ENCODE measurements around the gene HBS1L. TPM values are rescaled to one million over a fixed set of nuclear protein-coding genes. Genes with fewer than 3 reads are reported as not detected.

HBS1L gene
- total RNA-seq, 4 donors from 2014 or later, result 30.1 to 55.1 (median 40.4) TPM

- intact Hi-C loops (cut with DNase I; ENCODE audit: low total_unique reads), result no loop called here
- 94% methylated on average over 6 of the region's 6 CpGs for WGBS, 2 donors
- DNase-seq (ENCODE audit: low spot score in 2 of 2), result peak in 1 of 2 donors; percentile 18
Measured at GRCh38 chr6:134930463-134930862, 124.2 kb downstream of the HBS1L start.

GRCh38 chr6:134928151-134928900, 126.3 kb downstream of the HBS1L start:
- H3K4me3 ChIP-seq (ENCODE audit: low read depth, poor library complexity, severe bottlenecking), result no peak overlapping the region
- intact Hi-C loops (cut with DNase I; ENCODE audit: low total_unique reads), result no loop called here
- DNase-seq (ENCODE audit: low spot score in 2 of 2), result no peak
- 88 to 92% methylated on average over 6 of the region's 6 CpGs for WGBS, 2 donors
- TF ChIP-seq POLR2A (IDR thresholded peaks at IDR 0.05) (no peak), CTCF (IDR thresholded peaks at IDR 0.05) (no peak)

More at GRCh38 chr6:134930463-134930862, 124.2 kb downstream of the HBS1L start:
- no peak for TF ChIP-seq POLR2A (IDR thresholded peaks at IDR 0.05)
- no peak for TF ChIP-seq CTCF (IDR thresholded peaks at IDR 0.05)
- H3K4me3 ChIP-seq (ENCODE audit: low read depth, poor library complexity, severe bottlenecking), result no peak overlapping the region

GRCh38 chr6:134925800-134926199, 128.8 kb downstream of the HBS1L start:
- H3K4me3 ChIP-seq (ENCODE audit: low read depth, poor library complexity, severe bottlenecking), result no peak overlapping the region
- 75 to 92% methylated on average over 3 of the region's 3 CpGs for WGBS, 2 donors
- peak in 1 of 2 donors; percentile 17 for DNase-seq (ENCODE audit: low spot score in 2 of 2)
- intact Hi-C loops (cut with DNase I; ENCODE audit: low total_unique reads), result no loop called here
- TF ChIP-seq POLR2A (IDR thresholded peaks at IDR 0.05) (no peak), CTCF (IDR thresholded peaks at IDR 0.05) (no peak)

- TF ChIP-seq POLR2A (IDR thresholded peaks at IDR 0.05) (no peak), CTCF (IDR thresholded peaks at IDR 0.05) (no peak)
- no peak overlapping the region for H3K4me3 ChIP-seq (ENCODE audit: low read depth, poor library complexity, severe bottlenecking)
- intact Hi-C loops (cut with DNase I; ENCODE audit: low total_unique reads), result no loop called here
- DNase-seq (ENCODE audit: low spot score in 2 of 2), result peak in 1 of 2 donors; percentile 66
- WGBS, 2 donors, result 77 to 79% methylated on average over 6 of the region's 6 CpGs
Measured at GRCh38 chr6:134921721-134922261, 132.8 kb downstream of the HBS1L start.

- peak in 1 of 2 donors; percentile 63 for DNase-seq (ENCODE audit: low spot score in 2 of 2)
- H3K4me3 ChIP-seq (ENCODE audit: low read depth, poor library complexity, severe bottlenecking), result no peak overlapping the region
- 93 to 94% methylated on average over 5 of the region's 5 CpGs for WGBS, 2 donors
- TF ChIP-seq POLR2A (IDR thresholded peaks at IDR 0.05) (no peak), CTCF (IDR thresholded peaks at IDR 0.05) (no peak)
- intact Hi-C loops (cut with DNase I; ENCODE audit: low total_unique reads), result no loop called here
Measured at GRCh38 chr6:134921276-134921675, 133.3 kb downstream of the HBS1L start.
